ENCODE results near the gene DCAF15.

GRCh38 chr19:13942023-13942684 lies 10.2 kb upstream of the DCAF15 start:
- TF ChIP-seq, protein P1, sequence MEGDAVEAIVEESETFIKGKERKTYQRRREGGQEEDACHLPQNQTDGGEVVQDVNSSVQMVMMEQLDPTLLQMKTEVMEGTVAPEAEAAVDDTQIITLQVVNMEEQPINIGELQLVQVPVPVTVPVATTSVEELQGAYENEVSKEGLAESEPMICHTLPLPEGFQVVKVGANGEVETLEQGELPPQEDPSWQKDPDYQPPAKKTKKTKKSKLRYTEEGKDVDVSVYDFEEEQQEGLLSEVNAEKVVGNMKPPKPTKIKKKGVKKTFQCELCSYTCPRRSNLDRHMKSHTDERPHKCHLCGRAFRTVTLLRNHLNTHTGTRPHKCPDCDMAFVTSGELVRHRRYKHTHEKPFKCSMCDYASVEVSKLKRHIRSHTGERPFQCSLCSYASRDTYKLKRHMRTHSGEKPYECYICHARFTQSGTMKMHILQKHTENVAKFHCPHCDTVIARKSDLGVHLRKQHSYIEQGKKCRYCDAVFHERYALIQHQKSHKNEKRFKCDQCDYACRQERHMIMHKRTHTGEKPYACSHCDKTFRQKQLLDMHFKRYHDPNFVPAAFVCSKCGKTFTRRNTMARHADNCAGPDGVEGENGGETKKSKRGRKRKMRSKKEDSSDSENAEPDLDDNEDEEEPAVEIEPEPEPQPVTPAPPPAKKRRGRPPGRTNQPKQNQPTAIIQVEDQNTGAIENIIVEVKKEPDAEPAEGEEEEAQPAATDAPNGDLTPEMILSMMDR (IDR thresholded peaks at IDR 0.05): no peak
- no peak for TF ChIP-seq POLR2A (IDR thresholded peaks at IDR 0.05)
